Hematopoietic multipotent progenitor cell treated with erythropoietin and hydrocortisone succinate and interleukin-3 and kit ligand, for 4 days (in vitro differentiated cells): ENCODE data around the gene TTLL5.

ENCODE experiments used
- DNase-seq: peaks from one replicate; pipeline ENCODE4 v3.0.0-alpha.2; 2015

TTLL5 gene

DNA sequence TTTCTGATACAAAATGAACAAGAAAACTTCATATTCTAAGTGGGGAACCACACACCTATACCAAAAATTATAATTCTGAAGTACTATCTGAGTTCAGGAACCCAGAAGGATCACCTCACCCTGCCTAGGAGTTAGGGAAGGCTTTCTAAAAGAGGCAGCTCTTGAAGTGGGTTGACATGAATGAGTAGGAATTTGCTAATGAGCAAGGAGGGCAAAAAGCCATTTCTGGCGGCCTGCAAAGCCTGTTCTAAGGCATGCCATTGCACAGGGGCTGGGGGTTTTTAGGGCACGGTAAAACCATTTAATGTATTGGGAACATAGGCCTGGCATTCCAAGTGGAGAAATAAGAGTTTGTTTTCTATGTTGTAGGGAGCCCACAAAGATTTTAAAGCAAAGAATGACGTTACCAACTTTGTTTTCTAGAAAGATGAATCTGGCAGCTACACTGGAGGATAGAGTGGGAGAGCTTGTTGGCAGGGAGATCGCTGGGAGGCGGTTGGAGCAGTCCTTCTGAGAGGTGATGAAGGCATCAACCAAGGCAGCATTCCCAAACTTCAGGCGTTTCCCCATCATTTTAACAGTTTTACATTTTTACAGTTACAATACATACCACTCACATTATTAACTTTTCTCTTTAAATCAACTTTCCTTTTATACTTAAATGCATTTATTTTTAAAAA, 338.6 kb downstream of the TTLL5 start:
- DNase-seq: no peak

DNA sequence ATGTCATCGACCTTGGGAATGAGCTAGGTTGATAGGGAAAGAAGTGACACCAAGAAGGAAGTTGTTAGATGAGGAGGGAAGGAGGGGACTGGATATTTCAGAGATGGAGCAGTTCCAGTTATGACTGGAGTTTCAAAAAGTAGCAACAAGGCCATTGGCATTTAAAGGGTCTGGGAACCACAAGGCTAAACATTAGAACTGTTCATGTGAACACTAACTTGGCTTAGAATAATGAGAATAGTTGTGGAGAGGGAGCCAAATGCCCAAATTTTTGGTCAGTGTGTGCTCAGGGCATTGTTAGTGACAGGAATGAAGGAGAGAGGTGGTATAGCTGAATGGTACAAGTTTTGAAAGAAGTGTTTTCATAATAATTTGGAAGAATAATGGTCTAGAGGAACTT, 341.3 kb downstream of the TTLL5 start:
- DNase-seq: no peak
